GM11168 (cell line): ENCODE measurements around the gene XYLT2.
"Not testable (repeated sequence)": the region's sequence is repeated elsewhere in the genome, so short reads cannot be mapped to it uniquely, and the experiment has no call there.

Experiments used
- in situ Hi-C: fragments of 300-500 bp; cut with MboI; formaldehyde crosslinking; loops from one replicate; pipeline ENCODE4 v1.12.0; 2022; ENCODE audit warnings: low sequenced_read_pairs; ENCODE audit not compliant: unreplicated experiment

Gene XYLT2

DNA sequence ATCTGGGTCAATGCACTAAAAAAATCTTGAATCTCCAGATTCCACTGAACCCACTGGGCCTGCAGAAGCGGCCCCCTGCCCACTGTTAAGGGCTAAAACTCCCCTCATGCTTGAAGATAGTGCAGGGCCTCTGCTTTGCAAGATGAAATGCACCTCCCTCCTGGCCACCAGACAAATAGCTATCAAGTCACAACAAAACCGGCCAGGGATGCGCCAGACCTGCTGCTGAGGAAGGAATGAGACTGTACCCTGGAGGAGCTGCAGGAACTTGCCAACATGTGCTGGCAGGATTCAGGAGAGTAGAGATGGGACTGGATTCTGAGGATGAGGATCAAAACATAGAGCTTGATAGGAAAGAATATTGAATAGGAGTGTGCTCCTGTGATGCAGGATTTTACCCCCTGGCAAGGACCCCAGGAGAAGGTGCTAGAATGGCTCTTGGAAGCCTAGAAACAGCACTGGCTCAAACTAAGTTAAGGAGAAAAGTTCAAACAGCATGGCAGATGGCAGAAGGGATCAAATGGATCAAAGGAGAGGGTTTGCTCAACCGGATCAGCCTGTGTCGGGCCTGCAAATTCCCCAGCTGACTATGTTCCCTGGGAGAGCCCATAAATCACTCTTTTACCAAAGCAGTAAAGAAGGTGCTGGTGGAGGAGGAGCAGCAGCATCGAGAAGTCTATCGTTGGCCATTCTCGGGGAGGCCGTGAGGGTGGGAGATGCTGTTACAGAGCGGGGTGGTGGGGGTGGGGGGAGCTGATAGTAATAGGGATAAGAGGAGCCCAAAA is 27.2 kb upstream of the XYLT2 start:
- in situ Hi-C loops = no loop called here

DNA sequence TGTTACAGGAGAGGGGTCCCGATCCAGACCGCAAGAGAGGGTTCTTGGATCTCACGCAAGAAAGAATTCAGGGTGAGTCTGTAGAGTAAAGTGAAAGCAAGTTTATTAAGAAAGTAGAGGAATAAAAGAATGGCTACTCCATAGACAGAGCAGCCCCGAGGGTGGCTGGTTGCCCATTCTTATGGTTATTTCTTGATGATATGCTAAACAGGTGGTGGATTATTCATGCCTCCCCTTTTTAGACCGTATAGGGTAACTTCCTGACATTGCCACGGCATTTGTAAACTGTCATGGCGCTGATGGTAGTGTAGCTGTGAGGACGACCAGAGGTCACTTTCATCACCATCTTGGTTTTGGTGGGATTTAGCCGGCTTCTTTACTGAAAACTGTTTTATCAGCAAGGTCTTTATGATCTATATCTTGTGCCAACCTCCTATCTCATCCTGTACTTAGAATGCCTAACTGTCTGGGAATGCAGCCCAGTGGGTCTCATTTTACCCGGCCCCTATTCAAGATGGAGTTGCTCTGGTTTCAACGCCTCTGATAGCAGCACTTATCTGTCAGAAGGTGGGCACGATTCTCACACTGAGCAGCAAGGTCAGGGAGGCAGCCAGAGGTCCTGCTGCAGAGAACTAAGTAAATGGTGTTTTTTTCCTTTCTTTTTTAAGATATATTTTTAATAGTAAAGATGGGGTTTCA is 26.5 kb upstream of the XYLT2 start:
- in situ Hi-C loops = no loop called here

DNA sequence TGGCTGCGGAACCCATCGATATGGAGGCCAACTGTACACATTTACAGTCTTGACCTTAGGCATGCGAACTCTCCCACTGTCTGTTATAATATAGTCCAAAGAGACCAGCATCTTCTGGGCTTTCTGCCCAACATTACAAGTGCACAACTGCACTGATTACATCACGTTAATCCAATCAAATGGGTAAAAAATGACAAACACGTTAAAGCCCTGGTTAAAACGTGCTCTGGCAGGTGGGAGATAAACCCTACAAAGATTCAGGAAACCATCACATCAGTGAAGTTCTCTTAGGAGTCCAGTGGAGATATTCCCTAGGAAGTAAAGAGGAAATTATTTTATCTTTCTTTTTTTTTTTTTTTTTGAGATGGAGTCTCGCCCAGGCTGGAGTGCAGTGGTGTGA is 23.7 kb upstream of the XYLT2 start:
- in situ Hi-C loops = no loop called here

DNA sequence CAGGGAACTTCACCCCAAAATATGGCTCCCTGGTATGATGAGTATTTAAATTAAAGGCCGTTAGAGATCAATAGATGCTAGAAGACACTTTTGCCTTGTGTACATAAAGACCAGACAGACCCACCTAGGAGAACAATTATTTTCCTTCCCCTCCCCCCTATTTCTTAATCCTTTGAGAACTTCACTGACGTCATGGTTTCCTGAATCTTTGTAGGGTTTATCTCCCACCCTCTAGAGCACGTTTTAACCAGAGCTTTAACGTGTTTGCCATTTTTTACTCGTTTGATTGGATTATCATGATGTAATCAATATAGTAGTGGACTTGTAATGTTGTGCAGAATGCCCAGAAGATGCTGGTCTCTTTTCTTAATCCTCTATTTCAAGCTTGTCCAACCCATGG is 22.9 kb upstream of the XYLT2 start:
- in situ Hi-C loops = no loop called here

DNA sequence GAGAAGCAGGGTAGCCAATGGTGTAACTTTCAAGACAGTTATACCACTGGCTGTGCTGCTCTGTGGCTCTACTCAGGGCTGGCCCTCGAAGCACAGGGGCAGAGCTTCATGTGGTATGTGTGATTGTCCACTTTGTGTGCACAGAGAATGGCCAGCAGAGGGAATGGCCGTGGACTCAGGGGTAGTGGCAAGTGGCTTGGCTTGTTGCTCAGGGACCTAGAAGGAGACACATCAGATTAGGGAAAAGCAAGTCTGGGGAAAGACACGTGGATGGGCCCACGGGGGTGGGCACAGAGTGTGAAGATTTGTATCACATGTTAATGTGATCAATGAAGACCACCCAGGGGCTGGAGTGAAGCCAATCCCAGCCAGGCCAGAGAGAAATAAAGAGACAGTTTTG is 20.0 kb upstream of the XYLT2 start:
- in situ Hi-C loops = no loop called here

DNA sequence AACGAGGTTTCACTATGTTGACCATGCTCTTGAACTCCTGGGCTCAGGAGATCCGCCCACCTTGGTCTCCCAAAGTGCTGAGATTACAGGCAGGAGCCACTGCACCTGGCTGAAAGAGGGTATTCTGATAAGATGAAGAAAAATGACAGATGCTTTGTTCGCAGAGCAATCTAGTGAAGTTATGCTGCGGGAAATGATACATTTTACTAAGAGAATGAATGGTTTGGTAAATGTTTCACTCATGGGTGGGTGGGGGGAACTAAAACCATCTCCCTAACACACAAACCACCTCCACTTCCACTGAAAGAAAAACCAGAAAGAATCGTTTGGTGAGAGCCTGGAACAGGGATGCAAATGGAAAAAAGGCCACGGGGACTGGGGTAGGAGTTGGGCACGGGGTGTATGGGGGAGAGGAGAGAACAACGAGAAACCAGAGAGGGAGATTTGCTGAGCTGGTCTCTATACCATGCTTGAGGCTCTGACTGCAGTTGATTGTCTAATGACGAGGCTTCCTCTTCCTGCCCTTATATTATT is 19.0 kb upstream of the XYLT2 start:
- in situ Hi-C loops = no loop called here

DNA sequence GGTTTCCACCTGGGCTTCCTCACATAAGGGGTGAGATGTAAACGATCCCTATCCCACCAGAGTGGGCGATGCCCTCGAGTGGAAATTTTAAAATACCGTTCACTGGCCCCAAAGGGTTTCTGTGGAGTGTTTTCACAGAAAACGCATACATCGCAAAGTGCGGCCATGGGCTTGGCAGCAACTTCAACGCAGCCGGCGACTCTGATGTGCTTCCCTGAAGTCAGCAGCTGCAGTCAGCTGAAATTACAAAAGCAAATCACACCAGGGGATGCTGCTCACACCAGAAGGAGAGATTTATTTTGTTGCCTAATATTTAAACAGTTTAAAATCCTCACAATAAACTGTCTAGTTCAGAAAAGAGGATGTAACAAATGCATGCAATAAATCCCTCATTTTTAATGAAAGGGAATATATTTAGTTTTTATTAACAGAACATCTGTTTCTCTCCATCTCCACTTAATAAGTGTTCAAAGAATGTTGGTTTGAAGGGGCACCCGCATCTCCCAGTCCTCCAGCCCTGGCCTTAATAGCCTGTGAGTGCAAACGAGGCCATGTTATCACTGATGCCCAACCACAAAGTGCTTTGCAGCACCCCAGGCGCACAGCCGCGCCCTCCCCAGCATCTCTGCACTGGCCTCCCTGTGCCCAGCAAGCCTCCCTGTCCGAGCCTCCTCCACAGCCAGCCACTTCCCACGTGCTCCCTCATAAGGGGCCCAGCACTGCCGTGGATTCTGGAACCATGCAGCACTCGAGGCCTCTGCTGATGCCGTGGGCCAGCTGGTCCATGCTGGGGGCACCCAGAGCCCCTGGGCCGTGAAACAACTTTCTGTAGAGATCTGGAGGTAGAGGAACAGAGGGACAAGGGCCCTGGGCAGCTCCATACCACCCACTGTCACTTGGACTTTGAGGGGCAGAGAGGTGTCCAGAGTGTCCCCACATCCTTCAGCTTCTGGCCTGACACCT is 17.3 kb upstream of the XYLT2 start:
- in situ Hi-C loops = no loop called here

DNA sequence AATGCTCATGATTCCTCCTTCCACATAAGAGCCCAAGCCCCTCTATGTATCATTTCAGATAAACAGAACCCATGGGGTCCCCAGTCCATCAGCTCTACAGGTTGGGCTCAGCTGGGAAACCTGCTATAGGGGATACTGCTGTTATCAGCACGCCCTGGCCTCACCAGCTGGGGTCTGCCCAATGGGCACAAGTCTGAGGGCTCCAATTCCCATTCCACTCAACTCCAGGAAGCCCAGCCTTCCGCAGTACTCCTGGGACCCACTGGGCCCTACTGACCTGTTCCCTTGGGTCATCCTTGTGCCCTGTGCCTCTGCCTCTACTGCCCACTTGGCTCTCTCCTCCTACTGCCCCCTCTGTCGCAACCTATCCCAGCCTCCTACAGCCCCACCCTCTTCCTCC is 16.2 kb upstream of the XYLT2 start:
- in situ Hi-C loops = no loop called here

DNA sequence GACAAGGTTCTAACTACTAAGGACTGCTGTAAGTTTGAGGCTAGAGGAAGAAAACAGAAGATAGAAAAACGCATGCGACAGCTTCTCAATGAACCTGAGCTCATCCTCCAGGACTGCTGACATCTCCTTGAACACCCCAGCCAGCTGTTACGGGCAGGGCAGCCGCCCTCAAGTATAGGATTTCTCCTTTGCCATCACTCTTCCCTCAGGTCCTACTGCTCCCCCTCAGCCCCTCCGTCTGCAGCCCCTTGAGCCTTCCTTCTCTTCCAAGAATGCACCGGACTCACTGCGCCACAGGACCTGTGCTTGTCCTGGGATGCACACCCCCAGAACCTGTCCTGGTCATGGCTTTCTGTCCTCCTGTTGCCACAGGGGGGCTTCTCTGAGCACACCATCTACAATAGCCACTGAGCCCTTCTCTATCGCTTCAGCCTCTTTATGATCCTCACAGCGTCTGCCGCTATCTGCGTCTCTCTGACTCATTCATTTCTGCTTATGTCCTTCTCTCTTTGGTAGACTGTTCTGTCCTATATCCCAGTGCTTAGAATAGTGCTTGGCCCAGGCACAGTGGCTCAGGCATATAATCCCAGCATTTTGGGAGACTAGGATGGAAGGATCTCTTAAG is 15.7 kb upstream of the XYLT2 start:
- in situ Hi-C loops = no loop called here

DNA sequence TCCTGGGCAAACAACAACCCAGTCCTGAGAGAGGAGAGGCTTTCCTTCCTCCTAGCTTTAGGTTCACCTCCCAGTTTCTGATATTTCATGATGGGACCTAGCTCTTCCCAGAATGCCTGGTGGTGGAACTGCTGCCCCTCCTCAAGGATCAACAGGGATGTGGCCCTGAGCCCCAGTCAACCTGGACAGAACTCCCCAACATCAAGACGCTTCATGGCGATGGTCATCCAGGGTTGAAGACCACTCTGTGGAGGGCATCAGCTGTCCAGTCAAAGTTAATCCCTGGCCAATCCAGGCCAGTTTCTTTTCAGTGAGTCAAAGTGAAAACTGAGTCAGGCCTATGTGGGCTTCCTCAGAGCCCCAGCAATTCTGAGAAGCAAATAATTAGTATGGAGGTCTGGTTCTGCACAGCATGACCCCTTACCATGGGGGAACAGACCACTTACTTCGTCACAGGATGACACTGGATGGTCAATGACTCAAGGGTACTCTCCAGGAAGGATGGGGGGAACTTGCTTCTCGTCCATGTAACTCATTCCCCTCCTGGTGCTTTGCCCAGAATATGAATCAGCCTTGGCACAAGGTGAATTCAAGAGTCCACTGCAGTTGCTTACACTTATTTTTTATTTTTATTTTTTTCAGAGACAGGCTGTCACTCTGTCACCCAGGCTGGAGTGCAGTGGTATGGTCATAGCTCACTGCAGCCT is 14.7 kb upstream of the XYLT2 start:
- in situ Hi-C loops = no loop called here

DNA sequence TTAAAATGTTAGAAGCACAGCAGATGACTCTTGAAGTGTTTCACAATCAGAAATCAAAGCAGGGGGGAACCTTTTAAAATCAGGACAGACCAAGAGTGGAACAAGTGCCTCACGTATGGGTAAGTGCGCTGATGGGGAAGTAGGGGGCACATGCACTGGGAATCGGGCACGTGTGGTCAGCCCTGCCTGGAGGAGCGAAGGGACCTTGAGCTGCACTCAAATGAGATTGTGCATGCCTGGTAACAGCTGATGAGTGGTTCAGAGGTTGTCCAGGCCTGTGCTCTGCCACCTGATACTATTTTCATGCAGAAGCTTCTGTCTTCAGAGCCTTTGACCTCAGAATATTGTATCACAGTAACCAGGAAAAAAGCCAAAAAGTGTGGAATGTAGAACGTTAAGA is 13.7 kb upstream of the XYLT2 start:
- in situ Hi-C loops = no loop called here

DNA sequence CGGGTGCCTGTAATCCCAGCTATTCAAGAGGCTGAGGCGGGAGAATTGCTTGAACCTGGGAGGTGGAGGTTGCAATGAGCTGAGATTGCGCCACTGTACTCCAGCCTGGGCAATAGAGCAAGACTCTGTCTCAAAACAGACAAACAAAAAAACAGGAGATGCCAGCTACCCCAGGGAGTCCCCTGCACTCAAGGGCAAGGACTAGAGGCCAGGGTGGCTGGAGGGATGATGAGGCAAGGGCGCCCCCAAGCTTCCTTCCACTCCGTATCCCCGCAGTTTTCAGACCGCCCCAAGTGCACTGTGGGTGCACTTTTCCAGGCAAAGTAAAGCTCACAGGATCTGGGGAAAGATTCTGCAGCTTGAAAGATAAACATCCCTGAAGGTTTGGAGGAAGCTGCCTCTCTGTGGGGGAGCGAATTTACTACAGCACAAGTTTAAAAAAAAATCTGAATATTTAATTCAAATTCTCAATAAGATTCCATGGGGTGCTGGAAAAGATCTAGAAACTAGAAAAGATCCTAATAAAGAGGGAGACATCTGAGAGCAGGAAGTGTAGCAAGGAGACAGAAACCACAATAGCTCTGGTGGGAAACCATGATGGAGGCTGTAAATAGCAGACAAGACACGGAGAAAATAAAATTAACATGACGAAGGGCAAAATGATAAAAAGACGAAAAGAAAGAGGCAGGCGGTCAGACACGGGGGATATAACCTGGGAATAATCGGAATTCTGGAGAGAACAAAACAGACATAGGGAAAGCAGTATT is 12.5 kb upstream of the XYLT2 start:
- in situ Hi-C loops = not testable (repeated sequence)

DNA sequence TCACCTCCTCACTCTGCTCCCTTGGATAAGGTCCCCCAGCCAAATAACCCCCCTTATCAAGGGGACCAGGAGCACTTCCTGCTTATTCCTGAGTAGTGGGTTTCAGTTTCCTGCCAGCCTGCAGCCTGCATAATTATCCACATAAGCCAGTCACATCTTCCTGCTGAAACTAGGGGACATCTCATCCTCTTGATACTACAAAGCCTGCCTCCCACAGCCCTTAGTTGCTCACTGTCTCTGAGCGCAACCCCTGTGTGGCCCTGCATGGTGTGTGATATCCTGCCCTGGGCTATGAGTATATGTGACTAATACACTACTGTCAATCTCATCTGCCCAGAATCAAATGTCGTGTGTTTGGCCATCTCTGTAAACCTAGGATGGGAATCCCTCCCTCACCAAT is 8.0 kb upstream of the XYLT2 start:
- in situ Hi-C loops = no loop called here

DNA sequence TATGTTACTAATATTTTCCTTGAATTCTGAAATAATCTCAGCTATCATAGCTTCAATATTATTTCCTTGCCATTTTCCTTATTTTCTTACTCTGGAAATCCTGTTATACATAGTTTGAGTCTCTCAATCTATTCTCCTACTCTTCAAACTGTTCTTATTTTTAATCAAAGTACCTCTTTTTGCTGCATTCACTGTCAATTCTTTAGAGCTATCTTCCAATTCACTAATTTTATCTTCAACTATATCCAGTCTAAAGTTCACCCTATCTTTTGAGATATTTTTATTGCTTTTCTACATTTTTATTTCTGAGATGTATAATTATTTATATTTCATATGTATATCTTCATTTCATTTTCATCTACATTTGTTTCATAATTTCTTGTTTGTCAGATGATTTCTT is 7.3 kb upstream of the XYLT2 start:
- in situ Hi-C loops = no loop called here

DNA sequence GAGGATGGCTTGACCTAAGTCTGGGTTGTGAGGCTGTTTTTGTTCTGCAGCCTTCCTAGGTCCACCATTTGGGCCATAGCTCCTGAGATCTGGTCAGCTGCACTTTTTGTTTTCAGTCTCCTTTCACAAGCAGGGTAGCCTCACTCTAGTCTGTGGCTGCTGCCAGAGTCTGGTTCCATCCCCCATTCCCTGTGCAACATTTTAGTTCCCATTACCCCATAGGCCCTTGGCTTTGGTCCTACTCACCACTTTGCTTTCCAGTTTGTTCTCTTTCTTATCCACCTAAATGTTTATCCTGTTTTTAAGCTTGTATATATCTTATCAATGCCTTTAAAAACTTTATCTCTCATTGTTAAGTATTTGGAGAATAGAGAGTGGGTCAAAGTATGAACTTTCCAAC is 6.5 kb upstream of the XYLT2 start:
- in situ Hi-C loops = no loop called here

DNA sequence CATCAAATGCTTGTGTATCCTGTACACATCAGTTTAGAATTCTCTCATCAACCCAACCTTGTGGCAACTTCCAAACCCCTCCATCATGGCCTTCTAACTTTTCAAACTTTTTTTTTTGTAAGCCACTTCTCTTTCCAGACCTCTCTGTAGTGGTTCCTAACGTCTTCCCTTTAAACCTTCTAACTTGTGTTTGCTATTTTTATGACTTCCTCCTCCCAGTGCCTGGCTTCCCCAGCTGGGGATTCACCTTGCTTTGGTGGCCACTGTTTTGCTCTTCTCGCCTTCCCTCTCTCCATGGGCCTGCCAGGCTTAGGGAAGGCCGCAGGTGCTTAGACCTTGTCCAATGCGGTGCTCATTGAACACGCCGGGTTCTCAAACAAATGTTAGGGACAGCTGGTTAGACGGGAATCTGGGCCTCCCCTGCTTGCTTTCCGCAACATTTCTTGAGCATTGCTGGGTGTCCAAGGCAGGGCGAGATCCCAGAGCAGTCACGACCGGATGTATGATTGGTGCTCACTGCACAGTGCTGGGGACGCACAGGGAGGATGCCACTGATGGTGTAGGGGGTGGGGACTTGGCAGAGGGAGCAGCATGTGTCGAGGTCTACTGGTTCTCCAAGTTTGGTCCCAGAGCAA is 1.1 kb upstream of the XYLT2 start:
- in situ Hi-C loops = no loop called here

DNA sequence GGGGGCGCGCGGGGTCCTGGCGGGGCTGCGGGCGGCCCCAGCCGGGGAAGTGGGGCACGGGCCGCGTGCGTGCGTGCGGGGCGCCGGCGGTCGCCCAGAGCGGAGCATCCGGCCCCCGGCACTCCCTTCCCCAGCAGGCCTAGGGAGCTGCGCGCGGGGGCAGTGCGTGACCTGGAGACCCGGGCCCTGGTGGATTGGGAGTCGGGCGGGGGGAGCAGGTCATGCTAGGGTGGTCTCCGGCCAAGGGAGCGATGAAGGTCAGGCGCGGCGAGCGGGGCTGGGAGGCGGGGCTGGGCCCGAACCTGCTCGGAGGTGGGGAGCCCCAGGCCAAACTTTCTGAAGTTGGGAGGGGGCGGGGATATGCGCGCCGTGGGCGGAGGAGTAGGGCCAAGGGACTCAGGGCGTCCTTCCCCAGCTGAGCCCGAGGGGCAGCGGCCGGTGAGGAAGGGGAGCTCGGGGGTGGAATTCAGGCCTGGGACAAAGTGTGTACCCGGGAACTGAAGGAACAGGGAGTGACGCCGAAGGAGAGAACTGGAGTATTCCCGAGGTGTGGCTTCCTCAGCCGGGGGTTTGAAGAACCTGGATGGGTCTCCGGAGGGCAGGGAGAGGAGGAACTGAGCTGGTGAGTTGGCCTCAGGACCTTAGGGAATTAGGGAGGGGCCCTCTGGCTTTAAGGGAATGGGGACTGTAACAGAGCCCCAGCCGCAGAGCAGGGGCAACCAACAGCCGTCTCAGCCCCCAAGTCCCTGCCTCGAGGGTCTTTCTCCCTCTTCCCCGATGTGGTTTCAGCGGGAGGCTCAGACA is 589 bp downstream of the XYLT2 start:
- in situ Hi-C loops = no loop called here
